GM20431 (cell line): ENCODE results near the gene FKBP8.
"Not testable (repeated sequence)": the region's sequence is repeated elsewhere in the genome, so short reads cannot be mapped to it uniquely, and the experiment has no call there.

ENCODE experiments used
- in situ Hi-C: fragments of 300-500 bp; cut with MseI, MboI; formaldehyde crosslinking; loops from one replicate; pipeline ENCODE4 v1.15.0; 2020; ENCODE audit warnings: low sequenced_read_pairs; ENCODE audit not compliant: unreplicated experiment

Gene FKBP8

DNA sequence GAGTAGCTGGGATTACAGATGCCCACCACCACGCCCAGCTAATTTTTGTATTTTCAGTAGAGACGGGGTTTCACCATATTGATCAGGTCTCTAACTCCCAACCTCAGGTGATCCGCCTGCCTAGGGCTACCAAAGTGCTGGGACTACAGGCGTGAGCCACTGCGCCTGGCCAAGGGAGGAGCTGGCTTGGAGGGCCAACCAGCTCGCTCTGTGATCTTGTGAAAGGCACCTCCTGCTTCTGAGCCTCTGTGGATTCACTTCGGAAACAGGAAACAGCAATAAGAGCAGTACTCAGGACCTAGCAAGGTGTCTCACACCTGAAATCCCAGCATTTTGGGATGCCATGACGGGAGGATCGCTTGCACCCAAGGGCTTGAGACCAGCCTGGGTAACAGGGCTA, 19.5 kb downstream of the FKBP8 start:
- in situ Hi-C loops = no loop called here

- in situ Hi-C loops = not testable (repeated sequence)
These were observed 20.4 kb downstream of the FKBP8 start for GRCh38 chr19:18522862-18523440.

GRCh38 chr19:18522124-18522861, 21.1 kb downstream of the FKBP8 start:
- in situ Hi-C loops = no loop called here

DNA sequence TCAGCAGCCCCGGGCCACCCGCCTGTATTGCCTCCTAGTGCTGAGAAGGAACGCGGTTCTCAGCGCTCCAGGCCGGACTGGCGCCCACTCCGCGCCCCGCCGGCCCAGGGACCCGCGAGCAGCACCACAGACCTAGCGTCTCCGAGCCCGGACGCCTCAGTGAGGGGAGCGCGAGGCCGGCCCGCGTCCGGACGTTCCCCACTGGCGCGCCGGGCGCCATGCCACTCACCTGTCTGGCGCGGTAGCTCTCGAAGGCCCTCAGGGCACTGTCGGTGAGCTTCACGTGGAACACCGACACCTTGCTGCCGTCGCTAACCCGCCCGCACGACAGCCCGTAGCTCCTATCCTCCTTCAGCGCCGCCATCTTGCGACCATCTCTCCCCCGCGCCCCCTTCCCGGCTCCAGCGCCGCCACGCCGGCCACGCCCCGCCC, 21.7 kb downstream of the FKBP8 start, which contains the start of gene ELL:
Gene ELL (minus strand): TSS at position 379 of the 432 bp plus-strand sequence. CDS start 15 bp downstream, at position 364.
- in situ Hi-C loops = no loop called here

GRCh38 chr19:18520848-18521691, 22.3 kb downstream of the FKBP8 start:
- in situ Hi-C loops = no loop called here

GRCh38 chr19:18519962-18520847, 23.2 kb downstream of the FKBP8 start:
- in situ Hi-C loops = no loop called here

DNA sequence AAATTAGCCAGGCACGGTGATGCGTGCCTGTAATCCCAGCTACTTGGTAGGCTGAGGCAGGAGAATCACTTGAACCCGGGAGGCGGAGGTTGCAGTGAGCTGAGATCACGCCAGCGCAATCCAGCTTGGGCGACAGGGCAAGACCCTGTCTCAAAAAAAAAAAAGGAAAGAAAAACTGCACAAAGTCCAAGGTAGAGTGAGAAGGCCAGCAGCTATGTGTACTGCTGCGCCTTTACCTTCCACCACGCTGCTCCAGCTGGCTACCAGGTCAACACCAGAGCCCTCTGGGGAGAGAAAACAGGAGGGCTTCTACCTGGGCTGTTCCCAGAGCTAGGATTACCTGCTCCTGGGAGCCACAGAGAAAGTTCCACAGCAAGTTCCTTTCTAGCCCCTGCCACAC, 24.7 kb downstream of the FKBP8 start:
- in situ Hi-C loops = no loop called here

DNA sequence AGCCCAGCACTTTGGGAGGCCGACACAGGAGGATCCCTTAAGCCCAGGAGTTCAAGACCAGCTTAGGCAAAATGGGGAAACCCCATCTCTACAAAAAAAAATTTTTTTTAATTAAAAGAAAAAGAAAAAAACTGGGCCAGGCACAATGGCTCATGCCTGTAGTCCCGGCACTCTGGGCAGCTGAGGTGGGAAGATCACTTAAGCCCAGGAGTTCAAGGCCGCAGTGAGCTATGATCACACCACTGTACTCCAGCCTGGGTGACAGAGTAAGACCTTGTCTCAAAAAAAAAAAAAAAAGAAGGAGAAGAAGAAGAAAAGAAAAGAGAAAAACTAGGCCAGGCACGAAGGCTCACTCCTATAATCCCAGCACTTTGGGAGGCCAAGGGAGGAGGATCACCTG, 25.8 kb downstream of the FKBP8 start:
- in situ Hi-C loops = no loop called here

DNA sequence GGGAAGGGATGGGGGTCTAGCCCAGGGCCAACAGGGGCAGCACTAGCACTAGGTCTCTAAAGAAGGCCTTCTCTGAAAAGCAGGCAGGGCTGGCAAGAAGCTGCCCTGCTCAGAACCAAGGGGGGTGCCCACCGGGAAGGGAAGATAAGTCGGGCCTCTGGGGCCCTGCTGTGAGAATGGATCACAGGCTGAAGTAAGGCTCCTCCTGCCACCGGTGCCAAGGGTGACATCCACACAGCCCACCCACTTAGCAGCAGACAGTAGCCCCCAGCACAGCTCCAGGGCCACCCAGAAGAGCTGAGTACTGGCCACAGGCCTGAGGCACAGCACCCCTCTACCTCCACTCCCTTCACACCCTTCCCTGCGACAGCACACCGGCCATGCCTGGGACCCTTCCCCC, 27.4 kb downstream of the FKBP8 start:
- in situ Hi-C loops = no loop called here

GRCh38 chr19:18514800-18515682, 28.3 kb downstream of the FKBP8 start:
- in situ Hi-C loops = no loop called here

DNA sequence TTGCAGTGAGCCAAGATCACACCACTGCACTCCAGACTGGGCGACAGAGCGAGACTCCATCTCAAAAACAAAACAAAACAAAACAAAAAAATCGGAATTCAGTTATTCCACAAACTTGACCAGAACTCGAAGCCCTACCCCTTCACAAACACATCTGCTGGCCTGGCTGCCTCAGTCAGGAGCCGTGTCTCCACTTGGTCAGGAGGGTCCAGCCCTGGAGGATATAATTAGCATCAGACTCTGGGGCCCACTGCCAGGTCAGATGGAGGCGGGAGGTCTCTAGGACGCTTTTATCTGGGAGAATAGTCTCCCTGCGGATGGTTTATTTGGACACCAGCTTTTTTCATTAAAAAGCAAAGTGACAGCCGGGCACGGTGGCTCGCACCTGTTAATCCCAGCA, 29.5 kb downstream of the FKBP8 start:
- in situ Hi-C loops = no loop called here

- in situ Hi-C loops = no loop called here
These were observed 33.2 kb downstream of the FKBP8 start for GRCh38 chr19:18510216-18510615.

- in situ Hi-C loops = no loop called here
These were observed 34.8 kb downstream of the FKBP8 start for GRCh38 chr19:18508585-18508984.

- in situ Hi-C loops = no loop called here
These were observed 35.5 kb downstream of the FKBP8 start for GRCh38 chr19:18507727-18508440.

- in situ Hi-C loops = no loop called here
These were observed 36.2 kb downstream of the FKBP8 start for GRCh38 chr19:18507021-18507726.

GRCh38 chr19:18506101-18506930, 37.1 kb downstream of the FKBP8 start:
- in situ Hi-C loops = no loop called here
